Measurements from ENCODE around the gene DGCR6L. TPM values are rescaled to one million over a fixed set of nuclear protein-coding genes. Genes with fewer than 3 reads are reported as not detected.

Gene DGCR6L
- total RNA-seq, 4 donors from 2014 or later = 18.8 to 61.2 (median 54.0) TPM

- no peak for TF ChIP-seq CTCF (IDR thresholded peaks at IDR 0.05; ENCODE audit: low read depth)
These were observed 20.8 kb downstream of the DGCR6L start for GRCh38 chr22:20298803-20299745.

DNA sequence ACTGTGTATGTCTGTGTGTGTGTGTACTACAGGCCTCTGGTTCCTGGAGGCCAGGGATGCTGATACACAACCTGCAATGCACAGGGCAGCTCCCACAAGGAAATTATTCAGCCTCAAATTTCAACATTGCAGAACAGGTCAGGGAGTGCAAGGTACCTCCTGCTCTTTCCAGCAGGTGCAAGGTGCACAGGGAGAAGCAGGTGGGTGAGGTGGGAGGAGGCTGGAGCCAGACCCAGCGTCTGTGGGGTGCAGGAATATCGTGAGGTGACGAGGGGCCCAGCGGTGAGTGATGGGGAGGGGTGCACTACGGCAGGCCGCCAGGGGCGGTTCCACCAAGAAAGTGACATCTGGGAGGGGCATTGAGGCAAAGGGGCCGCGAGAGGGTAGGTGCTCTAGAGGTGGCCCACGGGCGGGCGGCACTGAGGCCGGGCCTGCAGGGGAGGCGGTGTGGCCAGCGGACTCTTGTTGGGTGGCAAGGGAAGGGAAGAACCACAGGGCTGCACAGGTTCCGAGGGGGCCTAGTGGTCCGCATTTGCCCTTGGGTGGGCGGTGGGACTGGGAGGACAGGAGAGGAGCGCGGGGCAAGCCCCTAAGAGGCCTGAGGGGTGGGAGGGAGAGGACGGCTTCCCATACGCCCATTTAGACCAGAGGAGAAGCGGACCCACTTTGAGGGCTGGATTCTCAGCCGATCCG lies 21.6 kb downstream of the DGCR6L start:
- no peak for TF ChIP-seq CTCF (IDR thresholded peaks at IDR 0.05; ENCODE audit: low read depth)

GRCh38 chr22:20297414-20298109 lies 22.3 kb downstream of the DGCR6L start:
- no peak for TF ChIP-seq CTCF (IDR thresholded peaks at IDR 0.05; ENCODE audit: low read depth)

- no peak for TF ChIP-seq CTCF (IDR thresholded peaks at IDR 0.05; ENCODE audit: low read depth)
These were observed 23.3 kb downstream of the DGCR6L start for GRCh38 chr22:20296598-20296997.

- TF ChIP-seq CTCF (IDR thresholded peaks at IDR 0.05; ENCODE audit: low read depth) = no peak
These were observed 24.4 kb downstream of the DGCR6L start for GRCh38 chr22:20295262-20296064.

- no peak for TF ChIP-seq CTCF (IDR thresholded peaks at IDR 0.05; ENCODE audit: low read depth)
These were observed 27.1 kb downstream of the DGCR6L start for GRCh38 chr22:20292673-20293232.
